NOMO-1 treated with DMSO at 0.1 percent for 48 hours (cell line): ENCODE data around the gene YKT6.
"Not testable (repeated sequence)": the region's sequence is repeated elsewhere in the genome, so short reads cannot be mapped to it uniquely, and the experiment has no call there.

Experiments
- DNase-seq: peaks from one replicate; lab custom pipeline; 2025; ENCODE audit not compliant: unreplicated experiment; lab: John Stamatoyannopoulos, UW

YKT6 gene

GRCh38 chr7:44200699-44201461, at the start of gene YKT6:
Gene YKT6, plus strand, starts transcription at chr7:44200978. Its CDS starts 158 bp downstream, at chr7:44201136.
- peak; percentile 95 for DNase-seq

GRCh38 chr7:44151956-44152355, 48.8 kb upstream of the YKT6 start:
- DNase-seq: no peak

GRCh38 chr7:44152971-44153947, 47.5 kb upstream of the YKT6 start:
- no peak for DNase-seq

GRCh38 chr7:44153948-44154335, 46.8 kb upstream of the YKT6 start:
- DNase-seq: no peak

GRCh38 chr7:44154703-44155102, 46.1 kb upstream of the YKT6 start:
- no peak for DNase-seq

- DNase-seq: no peak
Measured at GRCh38 chr7:44155191-44156185, 45.3 kb upstream of the YKT6 start.

- no peak for DNase-seq
Measured at GRCh38 chr7:44156453-44157010, 44.2 kb upstream of the YKT6 start.

- DNase-seq: no peak
Measured at GRCh38 chr7:44157116-44158080, 43.4 kb upstream of the YKT6 start.

GRCh38 chr7:44158096-44158872, 42.5 kb upstream of the YKT6 start:
- DNase-seq: no peak

GRCh38 chr7:44158873-44159631, 41.7 kb upstream of the YKT6 start:
- no peak for DNase-seq

GRCh38 chr7:44159824-44160630, 40.8 kb upstream of the YKT6 start:
- no peak for DNase-seq

GRCh38 chr7:44161371-44161770, 39.4 kb upstream of the YKT6 start:
- DNase-seq: no peak

GRCh38 chr7:44162179-44162578, 38.6 kb upstream of the YKT6 start:
- DNase-seq: no peak

GRCh38 chr7:44162785-44163395, 37.9 kb upstream of the YKT6 start:
- no peak for DNase-seq

- DNase-seq: no peak
Measured at GRCh38 chr7:44163591-44163990, 37.2 kb upstream of the YKT6 start.

GRCh38 chr7:44167920-44168319, 32.9 kb upstream of the YKT6 start:
- peak; percentile 57 for DNase-seq

GRCh38 chr7:44171901-44172300, 28.9 kb upstream of the YKT6 start:
- not testable (repeated sequence) for DNase-seq
